GM18511 (cell line): Measurements from ENCODE around the gene ATP5F1B.
A peak's percentile ranks its signal among the peaks of the same experiment; 100 is the strongest.

Experiments
- ATAC-seq: cut with Tn5 transposase; IDR thresholded peaks from one replicate; pipeline ENCODE4 v1.9.1; 2021; ENCODE audit warnings: mild to moderate bottlenecking, moderate library complexity; ENCODE audit not compliant: unreplicated experiment

ATP5F1B gene

GRCh38 chr12:56645717-56646446 is at the start of gene ATP5F1B:
ATP5F1B (minus strand) TSS chr12:56645984; CDS start chr12:56645963, 21 bp downstream.
- peak; percentile 98 for ATAC-seq

GRCh38 chr12:56694161-56694560 is 48.4 kb upstream of the ATP5F1B start:
- ATAC-seq, result no peak

GRCh38 chr12:56688846-56689109 is 43.0 kb upstream of the ATP5F1B start:
- ATAC-seq, result no peak

- peak; percentile 75 for ATAC-seq
Observed at GRCh38 chr12:56688129-56688845, 42.5 kb upstream of the ATP5F1B start, which contains the start of gene PTGES3. PTGES3 (minus strand) TSS chr12:56688284; CDS start chr12:56687999, 285 bp downstream.

GRCh38 chr12:56687223-56688128 is 41.7 kb upstream of the ATP5F1B start:
- no peak for ATAC-seq

- ATAC-seq, result no peak
Observed at GRCh38 chr12:56684745-56685359, 39.1 kb upstream of the ATP5F1B start.

GRCh38 chr12:56682323-56682722 is 36.5 kb upstream of the ATP5F1B start:
- ATAC-seq, result no peak

GRCh38 chr12:56679883-56680575 is 34.2 kb upstream of the ATP5F1B start:
- ATAC-seq, result no peak

- ATAC-seq, result no peak
Observed at GRCh38 chr12:56678852-56679251, 33.1 kb upstream of the ATP5F1B start.

GRCh38 chr12:56677680-56678079 is 31.9 kb upstream of the ATP5F1B start:
- ATAC-seq, result peak; percentile 75

- no peak for ATAC-seq
Observed at GRCh38 chr12:56676851-56677580, 31.2 kb upstream of the ATP5F1B start.

GRCh38 chr12:56671608-56672007 is 25.8 kb upstream of the ATP5F1B start:
- no peak for ATAC-seq

GRCh38 chr12:56670836-56671235 is 25.1 kb upstream of the ATP5F1B start:
- no peak for ATAC-seq

- ATAC-seq, result no peak
Observed at GRCh38 chr12:56668197-56668457, 22.3 kb upstream of the ATP5F1B start.

- no peak for ATAC-seq
Observed at GRCh38 chr12:56661979-56662638, 16.3 kb upstream of the ATP5F1B start.

GRCh38 chr12:56661560-56661959 is 15.8 kb upstream of the ATP5F1B start:
- no peak for ATAC-seq

- no peak for ATAC-seq
Observed at GRCh38 chr12:56658921-56659320, 13.1 kb upstream of the ATP5F1B start.

GRCh38 chr12:56657416-56658379 is 11.9 kb upstream of the ATP5F1B start:
- peak; percentile 61 for ATAC-seq
